Naive thymus-derived CD4-positive, alpha-beta T cell (primary cell): ENCODE results near the gene UGT3A1. TPM values are rescaled to one million over a fixed set of nuclear protein-coding genes. Genes with fewer than 3 reads are reported as not detected.
"Not testable (repeated sequence)": the region's sequence is repeated elsewhere in the genome, so short reads cannot be mapped to it uniquely, and the experiment has no call there.

ENCODE experiments used
- ATAC-seq: fragments of 150-1000 bp; cut with Tn5 transposase; 2 replicates; pipeline ENCODE4 v1.10.0; 2021; ENCODE audit warnings: mild to moderate bottlenecking, moderate library complexity
- CTCF ChIA-PET: fragments of 350-600 bp; sonication (Branson Sonifier 250); formaldehyde crosslinking; loops from one replicate; lab custom pipeline; 2021; ENCODE audit warnings: antibody characterized with exemption; lab: Charles Lee
- POLR2A ChIA-PET: fragments of 350-600 bp; sonication (Branson Sonifier 250); formaldehyde crosslinking; loops from one replicate; lab custom pipeline; 2021; ENCODE audit warnings: antibody characterized with exemption, inconsistent platforms; lab: Charles Lee
- DNase-seq, 9 donors: peaks; one replicate each; pipeline versions ENCODE4 v3.0.0 to v3.0.0-alpha.2; 2020 to 2022; ENCODE audit warnings: mixed read lengths in 1 of 9
- H3K27ac ChIP-seq: one replicate; pipeline ENCODE4 v1.7.0; 2013; ENCODE audit warnings: mild to moderate bottlenecking, low read depth, low read length, moderate library complexity
- H3K27me3 ChIP-seq, 2 donors: one replicate each; pipeline ENCODE4 v1.7.0; 2013; ENCODE audit warnings: low read length in 2 of 2, mild to moderate bottlenecking in 2 of 2, moderate library complexity in 2 of 2; ENCODE audit not compliant: control insufficient read depth in 2 of 2, insufficient read depth in 2 of 2
- H3K36me3 ChIP-seq, 3 experiments: 1 replicate in 2 of 3; 2 replicates in 1 of 3; pipeline ENCODE4 v1.7.0; 2013; ENCODE audit warnings: low read length in 3 of 3, mild to moderate bottlenecking in 3 of 3, moderate library complexity in 1 of 3; ENCODE audit not compliant: insufficient read depth in 3 of 3, control insufficient read depth in 2 of 3
- H3K4me1 ChIP-seq, 2 donors: one replicate each; pipeline ENCODE4 v1.7.0; 2013; ENCODE audit warnings: low read length in 2 of 2, mild to moderate bottlenecking in 2 of 2, moderate library complexity in 1 of 2; ENCODE audit not compliant: control insufficient read depth in 2 of 2, insufficient read depth in 2 of 2
- H3K4me3 ChIP-seq: 2 replicates; pipeline ENCODE4 v1.7.0; 2013; ENCODE audit warnings: mild to moderate bottlenecking, low read length
- H3K9me3 ChIP-seq, 3 experiments: 1 replicate in 2 of 3; 2 replicates in 1 of 3; pipeline ENCODE4 v1.7.0; 2013; ENCODE audit warnings: low read length in 3 of 3; ENCODE audit not compliant: control insufficient read depth in 2 of 3
- H3K27ac Mint-ChIP-seq, 9 donors: one replicate each; pipeline ENCODE4 v1.8.0; 2020 to 2022; ENCODE audit warnings: mixed read lengths in 9 of 9, mild to moderate bottlenecking in 8 of 9, moderate library complexity in 5 of 9, inconsistent platforms in 2 of 9
- H3K27me3 Mint-ChIP-seq, 5 donors: one replicate each; pipeline ENCODE4 v1.8.0; 2021 to 2022; ENCODE audit warnings: mixed read lengths in 5 of 5, mild to moderate bottlenecking in 1 of 5
- H3K36me3 Mint-ChIP-seq, 5 donors: one replicate each; pipeline ENCODE4 v1.8.0; 2020 to 2022; ENCODE audit warnings: mixed read lengths in 5 of 5, mild to moderate bottlenecking in 3 of 5, inconsistent platforms in 1 of 5
- H3K4me1 Mint-ChIP-seq, 7 donors: one replicate each; pipeline ENCODE4 v1.8.0; 2020 to 2022; ENCODE audit warnings: mixed read lengths in 7 of 7, mild to moderate bottlenecking in 3 of 7, inconsistent platforms in 1 of 7
- H3K4me3 Mint-ChIP-seq, 10 donors: one replicate each; pipeline ENCODE4 v1.8.0; 2020 to 2022; ENCODE audit warnings: mild to moderate bottlenecking in 10 of 10, mixed read lengths in 10 of 10, moderate library complexity in 6 of 10, inconsistent platforms in 2 of 10
- H3K9me3 Mint-ChIP-seq, 11 donors: one replicate each; pipeline ENCODE4 v1.8.0; 2020 to 2022; ENCODE audit warnings: mixed read lengths in 11 of 11, mild to moderate bottlenecking in 4 of 11, inconsistent platforms in 1 of 11, moderate library complexity in 1 of 11
- intact Hi-C, 2 donors: fragments of 100-400 bp; cut with micrococcal nuclease; formaldehyde crosslinking; loops; one replicate each; pipeline ENCODE4 v1.15.1; 2023
- polyA plus RNA-seq, 2 donors: library from polyadenylated mRNA; unstranded; fragments of 300-500 nt; fragmentation: Illumina TruSeq; gene quantifications; one replicate each; pipeline ENCODE4 v1.2.3, GENCODE V29; 2021
- total RNA-seq, 6 experiments: library from RNA in 5 of 6; stranded (reverse) in 5 of 6; gene quantifications; 1 replicate in 5 of 6; 2 replicates in 1 of 6; pipeline ENCODE4 v1.2.3 and lab custom pipeline; 2021 to 2026

The UGT3A1 gene
- total and polyA plus RNA-seq, 7 experiments from 2014 or later, result not detected

DNA sequence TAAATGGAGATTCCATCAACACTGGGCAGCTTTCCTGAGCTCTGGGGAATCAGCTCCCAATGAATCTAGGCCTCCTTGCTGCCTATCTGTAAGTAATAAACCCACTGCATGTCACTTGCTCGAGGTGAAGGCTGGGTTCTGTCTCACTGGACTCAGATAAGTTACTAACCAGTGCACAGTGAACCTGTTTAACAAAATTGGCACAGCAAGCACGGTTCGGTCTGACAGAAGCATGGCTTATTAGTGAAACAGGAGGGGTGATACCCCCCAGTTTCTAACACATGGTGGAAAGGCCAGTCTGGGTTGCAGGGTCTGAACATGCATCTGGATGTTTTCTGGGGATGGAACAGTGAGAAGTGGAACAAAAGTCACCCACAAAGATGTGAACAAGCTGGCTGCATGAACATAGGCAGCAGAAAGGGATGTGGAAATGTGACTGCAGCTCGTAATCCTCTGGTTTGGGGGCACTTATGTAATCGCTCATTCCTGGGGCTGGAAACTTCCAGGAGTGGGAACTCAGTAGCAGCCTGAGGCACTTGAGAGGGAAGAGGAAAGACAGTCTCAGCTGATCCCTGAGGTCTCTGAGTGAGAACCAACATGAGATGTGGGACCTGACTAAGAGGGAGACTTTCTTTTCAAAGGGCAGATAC lies 37.8 kb upstream of the UGT3A1 start:
- CTCF ChIA-PET, result no interaction called here
- DNase-seq (no peak), ATAC-seq (no peak)
- Mint-ChIP-seq H3K27me3 (peaks cover 0 to 28% (median 7%) of the 10 kb centered on the region in 5 donors), H3K9me3 (peaks cover 0 to 27% (median 7%) of the 10 kb centered on the region in 11 donors), H3K27ac (no peak overlapping the region), H3K36me3 (peaks cover 0 to 5% (median 0%) of the 10 kb centered on the region in 5 donors), H3K4me3 (no peak overlapping the region), H3K4me1 (no peaks in the 10 kb centered on the region)
- POLR2A ChIA-PET, result interaction anchor here (0.6 kb wide), 1 partner anchor 8 kb away, joined by 3 read pairs; no protein-coding TSS in a partner anchor
- Histone ChIP-seq H3K36me3 (no peaks in the 10 kb centered on the region), H3K27me3 (no peaks in the 10 kb centered on the region), H3K27ac (no peak overlapping the region), H3K4me3 (no peak overlapping the region), H3K4me1 (no peaks in the 10 kb centered on the region), H3K9me3 (no peaks in the 10 kb centered on the region)
- intact Hi-C loops, result no loop called here

- Histone ChIP-seq H3K36me3 (no peaks in the 10 kb centered on the region), H3K27me3 (no peaks in the 10 kb centered on the region), H3K9me3 (no peaks in the 10 kb centered on the region), H3K4me3 (no peak overlapping the region), H3K4me1 (no peaks in the 10 kb centered on the region), H3K27ac (no peak overlapping the region)
- H3K27ac Mint-ChIP-seq, result no peak overlapping the region
- H3K36me3 Mint-ChIP-seq, result peaks cover 0 to 5% (median 0%) of the 10 kb centered on the region in 5 donors
- DNase-seq (no peak), ATAC-seq (no peak)
- peaks cover 0 to 33% (median 19%) of the 10 kb centered on the region in 5 donors for H3K27me3 Mint-ChIP-seq
- intact Hi-C loops, result no loop called here
- H3K4me1 Mint-ChIP-seq, result no peaks in the 10 kb centered on the region
- CTCF ChIA-PET, result no interaction called here
- no peak overlapping the region for H3K4me3 Mint-ChIP-seq
- H3K9me3 Mint-ChIP-seq, result peaks cover 0 to 28% (median 7%) of the 10 kb centered on the region in 11 donors
- POLR2A ChIA-PET, result no interaction called here
Measured at GRCh38 chr5:36027711-36028110, 36.5 kb upstream of the UGT3A1 start.

DNA sequence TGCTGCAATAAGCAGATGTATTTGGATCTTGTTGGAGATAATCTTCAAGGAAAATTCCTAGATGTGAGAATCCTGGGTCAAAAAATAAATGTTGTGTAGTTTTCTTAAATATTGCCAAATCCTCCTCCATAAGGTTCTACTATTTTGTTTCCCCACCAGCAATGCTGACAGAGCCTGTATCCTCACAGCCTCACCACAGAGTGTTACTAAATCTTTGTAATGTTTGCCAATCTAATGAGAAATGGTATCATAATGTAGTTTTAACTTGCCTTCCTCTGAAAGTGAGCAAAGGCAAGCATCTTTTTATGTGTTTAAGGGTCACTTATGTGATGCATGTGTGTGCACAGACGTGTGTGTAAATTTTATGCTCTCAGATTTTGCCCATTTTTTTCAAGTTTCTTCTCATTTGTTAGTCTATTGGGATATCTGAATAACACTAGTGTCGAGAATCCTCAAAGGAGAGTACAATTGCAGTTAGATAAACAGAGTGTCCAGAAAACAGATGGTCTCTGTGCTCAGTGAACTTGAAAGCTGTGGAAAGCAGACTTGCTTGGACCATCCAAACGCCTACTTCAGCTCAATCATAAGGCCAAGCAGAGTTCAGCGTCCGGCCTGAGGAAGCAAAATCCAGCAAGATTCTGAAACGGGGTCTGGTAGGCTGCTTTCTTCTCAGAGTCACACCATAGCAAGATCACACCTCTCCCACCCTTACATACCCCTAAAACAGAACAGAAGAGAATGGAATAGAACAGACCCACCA lies 35.7 kb upstream of the UGT3A1 start:
- H3K27ac Mint-ChIP-seq, result no peak overlapping the region
- no peak for ATAC-seq
- Histone ChIP-seq H3K9me3 (no peaks in the 10 kb centered on the region), H3K27me3 (no peaks in the 10 kb centered on the region), H3K27ac (no peak overlapping the region), H3K36me3 (no peaks in the 10 kb centered on the region), H3K4me1 (no peaks in the 10 kb centered on the region), H3K4me3 (no peak overlapping the region)
- intact Hi-C loops, result no loop called here
- DNase-seq, result no peak
- no peaks in the 10 kb centered on the region for H3K4me1 Mint-ChIP-seq
- ChIA-PET POLR2A (no interaction called here), CTCF (no interaction called here)
- peaks cover 0 to 28% (median 7%) of the 10 kb centered on the region in 11 donors for H3K9me3 Mint-ChIP-seq
- peaks cover 0 to 5% (median 0%) of the 10 kb centered on the region in 5 donors for H3K36me3 Mint-ChIP-seq
- peaks cover 2 to 32% (median 20%) of the 10 kb centered on the region in 5 donors for H3K27me3 Mint-ChIP-seq
- no peak overlapping the region for H3K4me3 Mint-ChIP-seq

DNA sequence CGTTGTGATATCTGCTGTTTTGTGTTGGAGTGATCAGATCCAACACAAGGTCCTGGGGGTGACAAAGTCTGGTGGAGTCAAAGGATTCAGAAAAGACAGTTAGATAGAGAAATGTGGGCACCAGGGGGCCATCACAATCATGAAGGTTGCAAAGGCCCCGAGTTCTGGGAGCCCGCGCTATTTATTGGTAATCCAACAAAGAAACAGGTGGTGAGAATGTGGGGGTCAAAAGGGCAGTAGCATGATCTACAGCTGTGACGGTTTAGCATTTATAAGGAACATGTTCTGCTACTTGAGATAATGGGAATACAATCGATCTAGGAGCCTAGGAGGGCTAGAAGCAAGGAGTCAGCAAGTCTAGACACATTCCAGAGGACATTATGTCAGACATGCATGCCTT lies 31.1 kb upstream of the UGT3A1 start:
- H3K4me3 Mint-ChIP-seq, H3K27me3 ChIP-seq, H3K27ac Mint-ChIP-seq, intact Hi-C loops, H3K4me3 ChIP-seq, DNase-seq, H3K9me3 ChIP-seq, POLR2A ChIA-PET, H3K4me1 ChIP-seq, CTCF ChIA-PET, H3K4me1 Mint-ChIP-seq, H3K36me3 Mint-ChIP-seq, H3K36me3 ChIP-seq, ATAC-seq, H3K27ac ChIP-seq: not testable (repeated sequence)
- peaks cover 0 to 28% (median 10%) of the 10 kb centered on the region in 11 donors for H3K9me3 Mint-ChIP-seq
- H3K27me3 Mint-ChIP-seq, result peaks cover 0 to 28% (median 11%) of the 10 kb centered on the region in 5 donors

DNA sequence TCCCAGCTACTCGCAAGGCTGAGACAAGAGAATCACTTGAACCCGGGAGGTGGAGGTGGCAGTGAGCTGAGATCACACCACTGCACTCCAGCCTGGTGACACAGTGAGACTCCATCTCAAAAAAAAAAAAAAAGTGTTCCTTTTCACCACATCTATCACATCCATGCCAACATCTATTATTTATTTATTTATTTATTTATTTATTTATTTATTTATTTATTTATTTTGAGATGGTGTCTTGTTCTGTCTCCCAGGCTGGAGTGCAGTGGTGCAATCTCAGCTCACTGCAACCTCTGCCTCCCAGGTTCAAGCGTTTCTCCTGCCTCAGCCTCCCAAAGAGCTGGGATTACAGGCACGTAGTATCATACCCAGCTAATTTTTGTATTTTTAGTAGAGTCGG lies 28.4 kb upstream of the UGT3A1 start:
- H3K9me3 ChIP-seq, result peaks cover 0 to 16% (median 0%) of the 10 kb centered on the region in 3 experiments

DNA sequence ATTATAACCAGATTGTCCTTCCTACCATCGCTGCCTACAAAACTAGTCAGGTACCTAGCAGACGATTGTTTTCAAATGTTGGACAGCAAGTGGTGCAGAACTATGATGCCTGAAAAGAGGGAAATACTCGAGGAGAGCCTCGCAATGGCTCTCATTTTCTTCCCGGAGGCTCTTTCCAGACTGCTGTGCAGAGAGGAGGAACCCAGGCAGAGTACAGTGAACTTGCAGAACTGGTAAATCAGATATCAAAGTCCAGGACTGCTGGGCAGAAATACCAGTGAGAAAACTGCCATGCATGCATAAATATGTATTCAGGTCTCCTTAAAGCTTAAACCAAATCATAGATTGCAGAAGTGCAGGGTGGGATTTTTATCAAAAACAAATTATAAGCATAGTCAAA lies 26.4 kb upstream of the UGT3A1 start:
- no peak for ATAC-seq
- no peak overlapping the region for H3K27ac ChIP-seq
- ChIA-PET POLR2A (no interaction called here), CTCF (no interaction called here)
- peaks cover 0 to 13% (median 2%) of the 10 kb centered on the region in 5 donors for H3K27me3 Mint-ChIP-seq
- peaks cover 10 to 45% (median 22%) of the 10 kb centered on the region in 11 donors for H3K9me3 Mint-ChIP-seq
- no peak overlapping the region for H3K4me3 ChIP-seq
- H3K4me1 ChIP-seq, result no peaks in the 10 kb centered on the region
- H3K4me1 Mint-ChIP-seq, result no peaks in the 10 kb centered on the region
- no peaks in the 10 kb centered on the region for H3K36me3 ChIP-seq
- intact Hi-C loops, result no loop called here
- H3K27me3 ChIP-seq, result no peaks in the 10 kb centered on the region
- no peak overlapping the region for H3K27ac Mint-ChIP-seq
- DNase-seq, result no peak
- peaks cover 0 to 16% (median 6%) of the 10 kb centered on the region in 5 donors for H3K36me3 Mint-ChIP-seq
- H3K9me3 ChIP-seq, result peaks cover 0 to 16% (median 0%) of the 10 kb centered on the region in 3 experiments
- H3K4me3 Mint-ChIP-seq, result no peak overlapping the region

More for the DNA sequence above, 28.4 kb upstream of the UGT3A1 start:
- DNase-seq, ATAC-seq, H3K4me1 ChIP-seq, H3K36me3 ChIP-seq, H3K4me3 ChIP-seq, H3K4me1 Mint-ChIP-seq, H3K27ac Mint-ChIP-seq, H3K4me3 Mint-ChIP-seq, H3K27me3 ChIP-seq, intact Hi-C loops, H3K27ac ChIP-seq, CTCF ChIA-PET, POLR2A ChIA-PET: not testable (repeated sequence)
- peaks cover 5 to 35% (median 20%) of the 10 kb centered on the region in 11 donors for H3K9me3 Mint-ChIP-seq
- peaks cover 0 to 11% (median 0%) of the 10 kb centered on the region in 5 donors for H3K36me3 Mint-ChIP-seq
- peaks cover 0 to 21% (median 13%) of the 10 kb centered on the region in 5 donors for H3K27me3 Mint-ChIP-seq
